Keratinocyte (primary cell): ENCODE data around the gene TRIM47.

Source experiments
- EZH2 ChIP-seq: IDR thresholded peaks from one replicate; pipeline ENCODE4 v1.6.1; 2012; ENCODE audit warnings: inconsistent platforms, mild to moderate bottlenecking, low read length, moderate library complexity
- TF ChIP-seq, protein P1 (sequence below), 3 experiments: IDR thresholded peaks in 1 of 3; conservative IDR thresholded peaks in 1 of 3; optimal IDR thresholded peaks in 1 of 3; 2 replicates in 2 of 3; 3 replicates in 1 of 3; pipeline versions ENCODE3 to v1.5.1; 2011; ENCODE audit warnings: low read length in 3 of 3, mild to moderate bottlenecking in 3 of 3, moderate library complexity in 2 of 3, control low read depth in 1 of 3, inconsistent platforms in 1 of 3; ENCODE audit not compliant: insufficient read depth in 2 of 3; ENCODE audit errors: extremely low read depth in 1 of 3

- TF ChIP-seq, protein P1, sequence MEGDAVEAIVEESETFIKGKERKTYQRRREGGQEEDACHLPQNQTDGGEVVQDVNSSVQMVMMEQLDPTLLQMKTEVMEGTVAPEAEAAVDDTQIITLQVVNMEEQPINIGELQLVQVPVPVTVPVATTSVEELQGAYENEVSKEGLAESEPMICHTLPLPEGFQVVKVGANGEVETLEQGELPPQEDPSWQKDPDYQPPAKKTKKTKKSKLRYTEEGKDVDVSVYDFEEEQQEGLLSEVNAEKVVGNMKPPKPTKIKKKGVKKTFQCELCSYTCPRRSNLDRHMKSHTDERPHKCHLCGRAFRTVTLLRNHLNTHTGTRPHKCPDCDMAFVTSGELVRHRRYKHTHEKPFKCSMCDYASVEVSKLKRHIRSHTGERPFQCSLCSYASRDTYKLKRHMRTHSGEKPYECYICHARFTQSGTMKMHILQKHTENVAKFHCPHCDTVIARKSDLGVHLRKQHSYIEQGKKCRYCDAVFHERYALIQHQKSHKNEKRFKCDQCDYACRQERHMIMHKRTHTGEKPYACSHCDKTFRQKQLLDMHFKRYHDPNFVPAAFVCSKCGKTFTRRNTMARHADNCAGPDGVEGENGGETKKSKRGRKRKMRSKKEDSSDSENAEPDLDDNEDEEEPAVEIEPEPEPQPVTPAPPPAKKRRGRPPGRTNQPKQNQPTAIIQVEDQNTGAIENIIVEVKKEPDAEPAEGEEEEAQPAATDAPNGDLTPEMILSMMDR (optimal IDR thresholded peaks at IDR 0.05 in 1 of 3, IDR thresholded peaks at IDR 0.05 in 1 of 3, conservative IDR thresholded peaks at IDR 0.05 in 1 of 3; ENCODE audit: extremely low read depth in 1 of 3, insufficient read depth in 2 of 3, low read length in 3 of 3), result no peak
- TF ChIP-seq EZH2, result no peak
These were observed 30.5 kb downstream of the TRIM47 start for GRCh38 chr17:75847614-75848522.
